ENCODE data around the gene CNIH1. TPM values are rescaled to one million over a fixed set of nuclear protein-coding genes. Genes with fewer than 3 reads are reported as not detected.
"Not testable (repeated sequence)": the region's sequence is repeated elsewhere in the genome, so short reads cannot be mapped to it uniquely, and the experiment has no call there.

CNIH1 gene
- polyA plus RNA-seq, 3 donors = 124 to 144 (median 140) TPM

DNA sequence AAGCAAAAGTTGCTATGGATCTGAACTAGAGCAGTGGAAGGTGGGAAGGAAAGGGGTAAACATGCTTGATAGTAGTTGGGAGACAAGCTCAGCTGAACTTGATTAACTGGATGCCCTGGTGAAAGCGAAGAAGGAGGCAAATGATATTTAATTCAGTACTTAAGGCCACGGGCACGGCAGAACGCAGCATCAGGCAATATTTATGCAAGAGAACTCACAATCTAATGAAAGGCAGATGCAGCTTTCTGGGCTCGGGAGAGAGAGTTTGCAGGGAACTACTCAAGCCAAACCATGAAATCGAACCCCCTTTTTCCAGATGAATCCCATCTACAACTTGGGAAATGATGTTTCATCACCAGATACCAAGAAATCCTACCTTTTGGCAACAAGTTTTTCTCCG is 3.5 kb upstream of the CNIH1 start:
- no peak for DNase-seq (ENCODE audit: extremely low read depth in 1 of 11, low read depth in 9 of 11, low spot score in 4 of 11)

DNA sequence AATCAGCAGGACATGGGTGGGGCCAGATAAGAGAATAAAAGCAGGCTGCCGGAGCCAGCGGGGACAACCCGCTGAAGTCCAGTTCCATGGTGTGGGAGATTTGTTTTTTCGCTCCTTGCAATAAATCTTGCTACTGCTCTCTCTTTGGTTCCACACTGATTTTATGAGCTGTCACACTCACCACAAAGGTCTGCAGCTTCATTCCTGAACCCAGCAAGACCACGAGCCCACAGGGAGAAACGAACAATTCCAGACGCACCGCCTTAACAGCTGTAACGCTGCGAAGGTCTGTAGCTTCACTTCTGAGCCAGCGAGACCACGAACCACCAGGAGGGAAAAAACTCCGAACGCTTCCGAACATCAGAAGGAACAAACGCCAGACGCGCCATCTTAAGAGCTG is 2.8 kb upstream of the CNIH1 start:
- DNase-seq (ENCODE audit: extremely low read depth in 1 of 11, low read depth in 9 of 11, low spot score in 4 of 11) = peak in 5 of 11 donors; percentile 38 to 66 (median 54)

DNA sequence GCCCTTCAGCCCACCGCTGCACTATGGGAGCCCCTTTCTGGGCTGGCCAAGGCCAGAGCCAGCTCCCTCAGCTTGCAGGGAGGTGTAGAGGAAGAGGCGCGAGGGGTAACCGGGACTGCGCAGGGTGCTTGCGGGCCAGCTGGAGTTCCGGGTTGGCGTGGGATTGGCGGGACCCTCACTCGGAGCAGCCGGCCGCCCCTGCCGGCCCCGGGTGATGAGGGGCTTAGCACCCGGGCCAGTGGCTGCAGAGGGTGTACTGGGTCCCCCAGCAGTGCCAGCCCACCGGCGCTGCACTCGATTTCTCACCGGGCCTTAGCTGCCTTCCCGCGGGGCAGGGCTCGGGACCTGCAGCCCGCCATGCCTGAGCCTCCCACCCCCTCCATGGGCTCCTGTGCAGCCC is 1.8 kb upstream of the CNIH1 start:
- DNase-seq (ENCODE audit: extremely low read depth in 1 of 11, low read depth in 9 of 11, low spot score in 4 of 11) = not testable (repeated sequence)

DNA sequence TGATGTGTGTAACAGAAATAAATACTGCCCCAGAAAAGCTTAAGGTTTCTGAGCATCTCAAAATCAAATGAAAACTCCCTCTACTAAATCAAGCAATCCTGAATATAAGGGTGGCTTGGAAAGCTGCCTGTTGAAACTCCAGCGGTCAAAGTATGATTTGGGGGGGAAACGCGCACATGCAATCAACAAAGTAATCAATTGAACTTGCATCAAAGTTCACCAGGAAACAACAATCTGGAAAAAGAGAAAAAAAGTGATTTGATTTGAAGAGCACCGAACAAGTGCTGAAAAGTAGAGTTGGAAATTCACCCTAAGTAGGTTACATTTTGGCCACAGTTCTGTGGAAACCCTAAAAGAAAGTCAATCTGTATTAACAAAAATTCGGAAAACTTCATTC is 700 bp downstream of the CNIH1 start:
- peak in 1 of 11 donors; percentile 2 for DNase-seq (ENCODE audit: extremely low read depth in 1 of 11, low read depth in 9 of 11, low spot score in 4 of 11)

DNA sequence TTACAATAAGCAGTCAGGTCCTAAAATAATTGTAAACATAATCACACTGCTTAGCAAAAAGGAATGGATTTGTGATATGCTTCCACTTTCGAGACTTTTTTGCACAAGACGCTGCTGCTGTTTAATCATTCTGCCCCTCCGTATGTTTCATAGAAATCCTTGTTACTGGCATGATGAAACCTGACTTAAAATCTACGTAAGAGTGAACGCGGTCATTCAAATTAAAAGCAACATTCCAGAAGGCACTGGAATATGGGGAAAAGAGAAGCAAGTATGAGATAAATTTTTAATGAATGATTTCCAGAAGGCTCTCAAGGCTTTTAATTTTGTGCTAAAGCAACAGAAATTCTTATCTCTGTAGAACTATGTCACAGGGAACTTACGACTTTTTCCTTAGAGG is 1.1 kb downstream of the CNIH1 start:
- DNase-seq (ENCODE audit: extremely low read depth in 1 of 11, low read depth in 9 of 11, low spot score in 4 of 11) = no peak

DNA sequence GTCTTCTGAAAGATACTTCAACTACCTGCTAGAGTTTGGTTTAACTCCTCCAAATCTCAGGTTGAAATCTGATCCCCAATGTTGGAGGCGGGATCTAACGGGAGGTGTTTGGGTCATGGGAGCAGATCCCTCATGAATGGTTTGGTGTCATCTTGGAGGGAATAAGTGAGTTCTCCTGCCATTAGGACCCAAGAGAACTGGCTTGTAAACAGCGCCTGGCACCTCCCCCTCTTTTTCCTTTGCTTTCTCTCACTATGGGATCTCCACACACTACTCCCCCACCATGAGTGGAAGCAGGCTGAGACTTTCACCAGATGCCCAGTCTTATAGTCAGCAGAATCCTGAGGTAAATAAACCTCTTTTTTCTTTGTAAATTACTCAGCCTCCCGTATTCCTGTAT is 2.5 kb downstream of the CNIH1 start:
- no peak for DNase-seq (ENCODE audit: extremely low read depth in 1 of 11, low read depth in 9 of 11, low spot score in 4 of 11)

DNA sequence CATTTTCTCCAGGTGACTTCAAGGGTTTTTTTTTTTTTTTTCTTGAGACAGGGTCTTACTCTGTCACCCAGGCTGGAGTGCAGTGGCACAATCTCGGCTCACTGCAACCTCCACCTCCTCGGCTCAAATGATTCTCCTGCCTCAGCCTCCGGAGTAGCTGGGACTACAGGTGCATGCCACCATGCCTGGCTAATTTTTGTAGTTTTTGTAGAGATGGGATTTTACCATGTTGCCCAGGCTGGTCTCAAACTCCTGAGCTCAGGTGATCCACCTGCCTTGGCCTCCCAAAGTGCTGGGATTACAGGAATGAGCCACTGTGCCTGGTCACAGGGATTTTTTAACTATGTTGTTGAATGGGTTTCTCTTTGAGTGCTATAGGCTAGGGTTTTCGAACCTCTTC is 3.2 kb downstream of the CNIH1 start:
- DNase-seq (ENCODE audit: extremely low read depth in 1 of 11, low read depth in 9 of 11, low spot score in 4 of 11) = not testable (repeated sequence)

DNA sequence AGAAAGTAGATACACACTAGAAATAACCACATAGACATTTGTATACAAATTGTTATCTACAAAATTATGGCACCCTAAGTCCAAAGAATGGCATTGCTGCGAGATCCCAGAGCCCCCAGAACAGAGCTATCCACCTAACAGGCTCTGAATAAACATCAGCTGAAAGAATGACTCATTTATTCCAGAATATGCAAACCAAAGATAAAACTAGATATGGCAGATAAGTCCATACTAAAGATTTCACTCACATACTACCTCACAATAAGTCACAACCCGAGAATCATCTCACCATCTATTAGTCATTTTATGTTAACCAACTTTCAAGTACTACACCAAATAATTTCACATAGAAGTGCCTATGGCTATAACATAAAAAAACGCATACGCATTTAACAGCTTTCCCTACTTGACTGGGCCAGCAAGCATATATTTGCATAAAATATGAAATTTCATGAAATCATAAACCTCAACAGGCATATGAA is 5.6 kb downstream of the CNIH1 start:
- no peak for DNase-seq (ENCODE audit: extremely low read depth in 1 of 11, low read depth in 9 of 11, low spot score in 4 of 11)

DNA sequence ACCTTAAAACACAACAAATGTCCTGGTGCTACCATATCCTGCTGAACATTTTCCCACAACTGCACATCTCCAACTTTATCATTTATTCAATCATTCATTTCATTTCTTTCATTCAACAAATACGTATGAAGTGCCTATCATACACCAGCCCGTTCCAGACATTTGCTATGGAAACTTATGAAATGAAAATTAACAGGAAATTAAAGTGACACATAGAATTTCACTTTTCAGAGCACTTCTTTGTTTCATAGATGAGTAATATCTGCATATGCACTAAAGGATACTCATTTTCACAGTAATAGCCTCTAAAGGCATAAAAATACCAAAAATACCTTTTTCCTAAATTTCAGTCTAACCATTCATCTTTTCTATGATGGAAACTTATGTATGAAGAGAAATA is 12.6 kb downstream of the CNIH1 start:
- no peak for DNase-seq (ENCODE audit: extremely low read depth in 1 of 11, low read depth in 9 of 11, low spot score in 4 of 11)

DNA sequence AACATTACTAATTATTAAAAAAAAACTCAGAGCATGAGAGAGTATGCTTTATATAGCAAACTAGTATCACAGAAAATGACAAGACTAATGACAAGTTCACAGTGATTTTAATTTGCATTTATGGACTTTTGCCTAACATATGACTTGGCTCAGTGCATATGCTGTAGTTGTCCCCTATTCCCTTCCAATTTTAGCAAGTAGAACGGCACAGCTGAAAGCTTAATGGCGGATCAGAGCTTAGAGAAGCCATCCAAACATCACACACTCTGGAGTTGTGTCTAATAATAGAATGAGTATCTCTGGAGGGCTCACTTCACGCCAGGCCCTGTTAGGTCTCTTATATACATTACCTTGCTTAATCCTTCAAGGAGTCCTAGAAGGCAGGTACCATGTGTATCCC is 13.3 kb downstream of the CNIH1 start:
- no peak for DNase-seq (ENCODE audit: extremely low read depth in 1 of 11, low read depth in 9 of 11, low spot score in 4 of 11)

DNA sequence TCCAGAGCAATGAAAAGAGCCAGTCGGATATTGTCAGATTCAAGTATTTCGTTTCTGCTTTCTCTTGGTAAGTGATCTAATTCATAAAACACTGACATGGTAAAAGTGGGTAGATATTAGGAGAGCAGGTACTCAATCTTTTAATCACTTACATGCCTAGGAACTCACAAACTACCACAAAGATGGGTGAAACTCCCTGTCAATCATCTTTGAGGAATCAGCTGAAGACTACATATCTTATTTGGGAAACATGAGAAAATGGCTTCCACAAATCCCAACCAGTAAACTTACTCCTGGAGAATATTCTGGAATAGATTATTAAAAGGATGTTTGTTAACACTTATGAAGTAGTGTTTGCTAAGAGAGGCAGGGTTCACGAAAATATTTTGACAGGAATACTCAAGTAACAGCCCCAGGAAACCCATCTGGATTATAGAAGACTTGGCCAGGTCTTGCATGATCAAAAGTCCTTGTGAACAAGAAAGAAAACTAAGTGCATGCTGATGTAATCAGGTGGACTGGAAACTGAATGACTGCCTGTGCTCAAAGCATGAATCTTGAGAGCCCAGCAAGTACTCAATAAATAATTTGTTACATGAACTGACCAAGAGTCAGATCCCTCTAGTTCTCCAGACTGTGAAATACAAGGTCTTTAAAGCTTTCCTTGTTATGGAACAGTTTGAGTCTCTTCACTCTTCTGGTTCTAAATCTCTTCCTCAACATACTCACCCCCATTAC is 15.5 kb downstream of the CNIH1 start:
- no peak for DNase-seq (ENCODE audit: extremely low read depth in 1 of 11, low read depth in 9 of 11, low spot score in 4 of 11)

DNA sequence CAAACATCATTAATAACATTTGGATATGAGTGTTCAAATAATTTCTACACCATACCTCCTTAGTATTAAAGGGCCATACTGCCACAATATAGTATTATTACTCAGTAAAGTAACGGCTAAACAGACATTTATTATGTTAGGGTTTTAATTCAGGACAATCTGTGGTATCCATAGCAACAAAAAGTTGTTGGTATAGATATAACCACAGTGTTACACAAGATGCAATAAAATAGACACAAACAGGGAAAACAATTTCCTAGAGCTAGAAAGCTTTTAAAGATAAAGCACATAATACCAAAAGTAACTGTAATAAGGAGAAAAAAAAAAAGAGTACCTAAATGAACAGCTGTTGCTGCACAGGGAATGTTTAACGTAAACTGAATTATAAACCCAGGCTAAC is 16.1 kb downstream of the CNIH1 start:
- no peak for DNase-seq (ENCODE audit: extremely low read depth in 1 of 11, low read depth in 9 of 11, low spot score in 4 of 11)

DNA sequence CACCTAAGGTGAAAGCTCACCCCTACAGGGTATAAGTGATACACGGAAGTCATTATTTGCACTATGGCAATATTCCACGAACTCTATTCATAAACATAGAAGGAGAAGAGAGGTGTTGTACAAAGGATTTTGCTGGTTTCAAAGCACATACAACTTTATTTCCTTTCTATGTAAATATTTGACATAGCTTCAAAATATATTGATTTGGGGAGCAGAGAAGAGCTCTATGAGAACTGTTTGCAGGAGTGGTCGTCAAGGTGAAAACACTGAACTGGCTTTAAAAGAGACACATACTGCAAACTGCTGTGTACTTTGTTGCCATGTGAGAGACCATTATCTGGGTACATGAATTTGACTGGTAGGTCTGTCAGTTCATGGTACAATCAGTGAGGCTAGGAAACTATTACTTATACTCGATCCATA is 16.7 kb downstream of the CNIH1 start:
- no peak for DNase-seq (ENCODE audit: extremely low read depth in 1 of 11, low read depth in 9 of 11, low spot score in 4 of 11)

DNA sequence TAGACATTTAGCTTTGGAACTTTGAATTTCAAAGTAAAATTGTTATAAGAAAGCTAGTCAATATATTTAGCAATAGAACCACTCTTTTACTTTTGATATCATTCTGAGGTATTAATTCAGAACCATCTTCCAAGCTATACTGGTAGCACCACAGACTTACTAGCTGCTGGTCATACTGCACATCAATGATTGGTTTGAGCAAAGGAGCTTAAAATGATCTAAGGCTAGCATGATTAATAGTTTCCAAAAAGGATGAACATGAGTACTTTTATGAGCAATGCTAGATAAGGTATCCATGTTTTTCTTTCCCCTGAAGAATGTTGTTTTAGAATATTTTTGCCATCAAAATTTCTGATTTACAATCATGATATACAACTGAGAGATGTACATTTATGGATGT is 17.2 kb downstream of the CNIH1 start:
- DNase-seq (ENCODE audit: extremely low read depth in 1 of 11, low read depth in 9 of 11, low spot score in 4 of 11) = no peak

DNA sequence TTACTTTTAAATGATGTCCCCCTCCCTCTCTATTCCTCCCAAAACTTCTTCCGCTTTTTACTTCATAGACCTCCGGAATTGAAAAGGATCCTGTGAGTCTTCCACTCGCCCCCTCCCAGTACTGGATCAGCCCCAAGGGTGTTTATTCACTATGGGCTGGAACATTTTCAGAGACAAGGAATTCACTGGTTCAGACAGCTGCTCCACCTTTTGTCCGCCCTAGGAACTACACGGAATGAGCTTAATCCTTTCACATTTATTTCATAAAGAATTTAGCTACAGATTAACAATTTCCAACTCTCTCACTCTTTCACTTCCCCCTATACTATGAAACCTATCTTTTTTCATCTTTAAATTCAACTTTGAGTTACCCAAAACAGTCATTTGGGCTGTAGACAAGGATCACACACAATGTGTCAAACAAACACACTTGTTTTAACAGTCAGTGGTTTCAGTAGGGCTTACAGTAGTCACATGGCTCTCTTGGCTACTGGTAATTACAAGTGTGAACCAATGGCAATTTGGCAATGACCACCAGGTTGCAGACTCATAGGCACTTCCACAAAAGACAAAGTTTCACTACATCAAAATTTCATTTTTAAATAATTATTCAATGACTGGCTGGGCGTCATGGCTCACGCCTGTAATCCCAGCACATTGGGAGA is 20.6 kb downstream of the CNIH1 start:
- peak in 1 of 11 donors; percentile 20 for DNase-seq (ENCODE audit: extremely low read depth in 1 of 11, low read depth in 9 of 11, low spot score in 4 of 11)

DNA sequence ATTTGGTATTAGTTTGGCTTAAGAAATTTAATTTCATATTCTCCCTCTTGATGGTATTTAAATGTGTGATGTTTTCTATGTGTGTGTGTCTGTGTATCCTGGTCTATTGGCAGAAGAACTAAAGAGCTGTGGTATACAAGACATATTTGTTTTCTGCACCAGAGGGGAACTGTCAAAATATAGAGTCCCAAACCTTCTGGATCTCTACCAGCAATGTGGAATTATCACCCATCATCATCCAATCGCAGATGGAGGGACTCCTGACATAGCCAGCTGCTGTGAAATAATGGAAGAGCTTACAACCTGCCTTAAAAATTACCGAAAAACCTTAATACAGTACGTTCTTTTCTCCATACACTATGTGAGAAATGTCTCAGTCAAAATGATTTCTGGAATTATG is 29.8 kb downstream of the CNIH1 start:
- no peak for DNase-seq (ENCODE audit: extremely low read depth in 1 of 11, low read depth in 9 of 11, low spot score in 4 of 11)

DNA sequence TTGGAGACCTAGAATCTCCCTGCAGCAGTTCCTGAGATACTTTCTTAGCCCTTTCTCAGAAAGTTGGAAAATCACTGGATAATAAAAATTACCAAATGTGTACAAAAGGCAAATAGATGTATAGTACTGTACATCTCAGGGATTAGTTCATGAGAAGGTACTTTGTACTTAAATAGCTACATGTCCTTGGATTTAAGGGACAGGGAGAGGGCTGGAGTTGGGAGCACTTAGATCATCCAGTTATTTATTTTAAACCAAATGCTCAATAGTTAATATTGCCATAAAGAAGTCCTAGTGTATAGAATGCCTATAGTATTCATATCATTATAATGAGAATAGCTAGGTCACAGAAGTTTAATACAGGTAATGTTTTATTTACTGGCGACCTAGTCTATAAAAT is 31.0 kb downstream of the CNIH1 start:
- DNase-seq (ENCODE audit: extremely low read depth in 1 of 11, low read depth in 9 of 11, low spot score in 4 of 11) = no peak

DNA sequence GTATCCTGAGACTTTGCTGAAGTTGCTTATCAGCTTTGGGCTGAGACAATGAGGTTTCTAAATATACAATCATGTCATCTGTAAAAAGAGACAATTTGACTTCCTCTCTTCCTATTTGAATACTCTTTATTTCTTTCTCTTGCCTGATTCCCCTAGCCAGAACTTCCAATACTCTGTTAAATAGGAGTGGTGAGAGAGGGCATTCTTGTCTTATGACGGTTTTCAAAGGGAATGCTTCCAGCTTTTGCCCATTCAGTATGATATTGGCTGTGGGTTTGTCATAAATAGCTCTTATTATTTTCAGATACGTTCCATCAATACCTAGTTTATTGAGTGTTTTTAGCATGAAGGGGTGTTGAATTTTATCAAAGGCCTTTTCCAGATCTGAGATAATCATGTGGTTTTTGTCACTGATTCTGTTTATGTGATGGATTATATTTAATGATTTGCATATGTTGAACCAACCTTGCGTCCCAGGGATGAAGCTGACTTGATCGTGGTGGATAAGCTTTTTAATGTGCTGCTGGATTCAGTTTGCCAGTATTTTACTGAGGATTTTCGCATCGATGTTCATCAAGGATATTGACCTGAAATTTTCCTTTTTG is 37.7 kb downstream of the CNIH1 start:
- not testable (repeated sequence) for DNase-seq (ENCODE audit: extremely low read depth in 1 of 11, low read depth in 9 of 11, low spot score in 4 of 11)

DNA sequence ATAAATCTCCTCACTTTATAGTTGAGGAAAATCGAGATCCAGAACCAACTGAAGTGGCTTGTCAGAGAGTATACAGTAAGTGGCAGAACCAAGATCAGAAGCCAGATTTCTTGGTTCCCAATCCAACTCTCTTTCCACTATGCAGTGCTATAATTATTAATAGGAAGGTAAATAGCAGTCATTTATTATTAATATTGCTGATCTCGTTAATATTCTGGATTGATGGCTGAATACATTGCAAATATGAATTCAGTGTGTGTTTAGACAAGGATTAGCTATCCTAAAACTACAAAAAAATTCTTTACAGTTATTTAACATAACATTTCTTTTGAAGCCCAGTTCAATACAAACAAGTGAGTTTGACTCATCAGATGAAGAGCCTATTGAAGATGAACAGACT is 41.6 kb downstream of the CNIH1 start:
- no peak for DNase-seq (ENCODE audit: extremely low read depth in 1 of 11, low read depth in 9 of 11, low spot score in 4 of 11)
